Glomerular visceral epithelial cell (primary cell): ENCODE results near the gene DUS2.

Experiments
- DNase-seq: peaks from one replicate; pipeline ENCODE4 v3.0.0-alpha.2; 2016; ENCODE audit errors: extremely low spot score

The DUS2 gene

GRCh38 chr16:68046106-68046505 lies 23.0 kb downstream of the DUS2 start:
- no peak for DNase-seq

GRCh38 chr16:68047987-68048386 lies 24.9 kb downstream of the DUS2 start:
- no peak for DNase-seq

- DNase-seq: no peak
Observed at GRCh38 chr16:68049449-68049848, 26.4 kb downstream of the DUS2 start.

- no peak for DNase-seq
Observed at GRCh38 chr16:68055395-68055794, 32.3 kb downstream of the DUS2 start.

GRCh38 chr16:68059804-68060203 lies 36.7 kb downstream of the DUS2 start:
- DNase-seq: no peak

GRCh38 chr16:68061396-68061795 lies 38.3 kb downstream of the DUS2 start:
- no peak for DNase-seq

GRCh38 chr16:68062910-68063393 lies 39.9 kb downstream of the DUS2 start:
- DNase-seq: no peak

- peak; percentile 70 for DNase-seq
Observed at GRCh38 chr16:68064791-68065365, 41.8 kb downstream of the DUS2 start.

- no peak for DNase-seq
Observed at GRCh38 chr16:68065716-68066305, 42.7 kb downstream of the DUS2 start.

GRCh38 chr16:68066763-68067162 lies 43.7 kb downstream of the DUS2 start:
- no peak for DNase-seq

GRCh38 chr16:68068926-68069325 lies 45.8 kb downstream of the DUS2 start:
- DNase-seq: no peak

- no peak for DNase-seq
Observed at GRCh38 chr16:68069511-68070248, 46.6 kb downstream of the DUS2 start.

- no peak for DNase-seq
Observed at GRCh38 chr16:68070249-68070730, 47.2 kb downstream of the DUS2 start.

- no peak for DNase-seq
Observed at GRCh38 chr16:68070806-68071517, 47.9 kb downstream of the DUS2 start.

- no peak for DNase-seq
Observed at GRCh38 chr16:68071518-68071901, 48.4 kb downstream of the DUS2 start.

- peak; percentile 28 for DNase-seq
Observed at GRCh38 chr16:68072038-68072695, 49.1 kb downstream of the DUS2 start.

- no peak for DNase-seq
Observed at GRCh38 chr16:68073902-68074760, 51.0 kb downstream of the DUS2 start.

GRCh38 chr16:68074850-68075555 lies 51.9 kb downstream of the DUS2 start:
- peak; percentile 32 for DNase-seq

GRCh38 chr16:68075980-68076379 lies 52.9 kb downstream of the DUS2 start:
- DNase-seq: no peak

- DNase-seq: no peak
Observed at GRCh38 chr16:68076560-68076959, 53.5 kb downstream of the DUS2 start.
